ENCODE measurements around the gene PMEPA1.

The PMEPA1 gene

GRCh38 chr20:57676589-57677583 is 32.9 kb downstream of the PMEPA1 start:
- CTCF ChIA-PET: interaction anchor here (0.5 kb wide), 1 partner anchor 40 kb away, joined by 3 read pairs; no protein-coding TSS in a partner anchor

More at GRCh38 chr20:57676589-57677583, 32.9 kb downstream of the PMEPA1 start:
- Histone ChIP-seq H3K27ac (ENCODE audit: extremely low read depth, low read depth, low read length) (no peak overlapping the region), H3K4me1 (ENCODE audit: control insufficient read depth, insufficient read depth, low read length) (0 out of 2 replicates have a peak, but pooled peaks cover 2% of the 10 kb centered on the region), H3K4me3 (ENCODE audit: low read depth, low read length) (no peak overlapping the region), H3K36me3 (ENCODE audit: control insufficient read depth in 2 of 2, insufficient read depth in 1 of 2, low read length in 2 of 2) (no peaks in the 10 kb centered on the region), H3K9me3 (ENCODE audit: control insufficient read depth, insufficient read depth, low read depth, low read length) (no peaks in the 10 kb centered on the region)
- no peak for TF ChIP-seq ZNF2 (tag by site-specific recombination; IDR thresholded peaks at IDR 0.05)
- TF ChIP-seq ZNF311 (tag by site-specific recombination; IDR thresholded peaks at IDR 0.05; ENCODE audit: borderline replicate concordance): no peak
- TF ChIP-seq AEBP2 (tag by site-specific recombination; IDR thresholded peaks at IDR 0.05; ENCODE audit: borderline replicate concordance): no peak
- no peak for TF ChIP-seq GLI4 (tag by site-specific recombination; IDR thresholded peaks at IDR 0.05)
- TF ChIP-seq ZSCAN16 (tag by site-specific recombination; IDR thresholded peaks at IDR 0.05): no peak
- TF ChIP-seq ZNF701 (tag by site-specific recombination; IDR thresholded peaks at IDR 0.05): no peak
- TF ChIP-seq ZNF138 (tag by site-specific recombination; IDR thresholded peaks at IDR 0.05; ENCODE audit: borderline replicate concordance): no peak
- no peak for TF ChIP-seq ZBTB44 (tag by site-specific recombination; IDR thresholded peaks at IDR 0.05)
- no peak for TF ChIP-seq TRIM28 (IDR thresholded peaks at IDR 0.05; ENCODE audit: borderline replicate concordance, low read length)
- no peak for TF ChIP-seq ZNF280D (tag by site-specific recombination; IDR thresholded peaks at IDR 0.05)
- no peak for TF ChIP-seq ZNF830 (tag by site-specific recombination; IDR thresholded peaks at IDR 0.05; ENCODE audit: low read depth)
- no peak for TF ChIP-seq KLF10 (tag by site-specific recombination; IDR thresholded peaks at IDR 0.05)
- no peak for TF ChIP-seq SALL2 (tag by site-specific recombination; IDR thresholded peaks at IDR 0.05; ENCODE audit: borderline replicate concordance)
- TF ChIP-seq ZBTB6 (tag by site-specific recombination; IDR thresholded peaks at IDR 0.05): no peak
- TF ChIP-seq SCRT2 (tag by site-specific recombination; IDR thresholded peaks at IDR 0.05): no peak
- no peak for TF ChIP-seq ZNF423 (tag by site-specific recombination; IDR thresholded peaks at IDR 0.05)
- no peak for TF ChIP-seq ZNF223 (tag by site-specific recombination; IDR thresholded peaks at IDR 0.05)
- TF ChIP-seq ZNF707 (tag by site-specific recombination; IDR thresholded peaks at IDR 0.05): no peak
- no peak for TF ChIP-seq KLF8 (tag by site-specific recombination; IDR thresholded peaks at IDR 0.05)
- TF ChIP-seq BCL11B (tag by site-specific recombination; IDR thresholded peaks at IDR 0.05; ENCODE audit: low read depth): no peak
- POLR2A ChIA-PET: no interaction called here
